Ovary (tissue), 1 donor: ENCODE data around the gene RBM33.

Experiments used
- EP300 ChIP-seq: sonication (generic); formaldehyde crosslinking; IDR thresholded peaks from one replicate; pipeline ENCODE4 v1.6.1; 2017; ENCODE audit warnings: antibody characterized with exemption
- POLR2A ChIP-seq: fragments of 450-650 bp; IDR thresholded peaks from one replicate; pipeline ENCODE4 v1.6.1; 2017; ENCODE audit warnings: antibody characterized with exemption, mild to moderate bottlenecking, moderate library complexity

DNA sequence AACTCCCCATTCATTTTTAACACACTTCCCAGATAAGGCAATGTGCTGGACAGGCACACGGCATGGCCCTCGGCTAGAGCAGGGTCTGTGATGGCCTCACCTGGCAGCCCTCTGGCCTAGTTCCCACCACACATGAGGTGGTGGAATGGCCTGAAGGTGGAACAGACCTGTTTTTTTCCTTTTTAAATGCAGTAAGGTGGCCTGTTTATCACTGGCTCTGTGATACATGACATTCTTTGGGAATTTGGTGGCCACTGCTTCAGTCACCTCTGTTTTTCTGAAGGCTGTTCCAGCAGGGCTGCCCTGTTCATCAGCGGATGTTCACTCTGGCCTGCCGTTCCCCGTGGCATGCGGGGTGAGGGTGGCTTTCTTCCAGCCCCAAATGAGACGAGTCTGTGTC, 131.2 kb downstream of the RBM33 start:
- no peak for TF ChIP-seq POLR2A
- TF ChIP-seq EP300, result no peak
